B cell (primary cell): ENCODE results near the gene MYL5. TPM values are rescaled to one million over a fixed set of nuclear protein-coding genes. Genes with fewer than 3 reads are reported as not detected.
A peak's percentile ranks its signal among the peaks of the same experiment; 100 is the strongest.

Experiments
- ATAC-seq: fragments of 200-7000 bp; cut with Tn5 transposase; one replicate; pipeline ENCODE4 v1.10.0; 2021; ENCODE audit warnings: low read depth, mild to moderate bottlenecking, moderate number of reproducible peaks, moderate library complexity
- CTCF ChIA-PET: fragments of 350-600 bp; sonication (Branson Sonifier 250); formaldehyde crosslinking; loops from one replicate; lab custom pipeline; 2021; ENCODE audit warnings: antibody characterized with exemption, inconsistent platforms; lab: Charles Lee
- POLR2A ChIA-PET: fragments of 350-600 bp; sonication (Branson Sonifier 250); formaldehyde crosslinking; loops from one replicate; lab custom pipeline; 2021; ENCODE audit warnings: antibody characterized with exemption; lab: Charles Lee
- DNase-seq: peaks from one replicate; pipeline ENCODE4 v3.0.0; 2013
- H2AFZ ChIP-seq: 2 replicates; pipeline ENCODE4 v1.6.1; 2012; ENCODE audit warnings: mild to moderate bottlenecking, low read depth, low read length; ENCODE audit not compliant: insufficient read depth, poor library complexity, severe bottlenecking
- H3K27ac ChIP-seq, 2 donors: 1 replicate in 1 of 2; 2 replicates in 1 of 2; pipeline ENCODE4 v1.5.1; 2012 to 2013; ENCODE audit warnings: low read length in 2 of 2, mild to moderate bottlenecking in 2 of 2, moderate library complexity in 1 of 2
- H3K27me3 ChIP-seq, 4 experiments: fragments of 200-600 bp in 1 of 4; sonication (generic) in 1 of 4; replicated peaks in 1 of 4; 1 replicate in 2 of 4; 2 replicates in 2 of 4; pipeline versions ENCODE4 v1.6.1 to v1.7.0; 2013 to 2016; ENCODE audit warnings: low read length in 3 of 4, mild to moderate bottlenecking in 2 of 4, mixed read lengths in 1 of 4, moderate library complexity in 1 of 4; ENCODE audit not compliant: insufficient read depth in 4 of 4, control insufficient read depth in 3 of 4; ENCODE audit errors: control extremely low read depth in 1 of 4
- H3K36me3 ChIP-seq, 2 experiments: replicated peaks in 1 of 2; 1 replicate in 1 of 2; 2 replicates in 1 of 2; pipeline versions ENCODE4 v1.6.1 to v1.7.1; 2013; ENCODE audit warnings: low read length in 1 of 2; ENCODE audit not compliant: insufficient read depth in 2 of 2, control insufficient read depth in 1 of 2; ENCODE audit errors: control extremely low read depth in 1 of 2, extremely low read depth in 1 of 2
- H3K4me1 ChIP-seq, 2 donors: fragments of 200-600 bp in 1 of 2; sonication (generic) in 1 of 2; 1 replicate in 1 of 2; 2 replicates in 1 of 2; pipeline versions ENCODE4 v1.5.1 to v1.6.1; 2013 to 2017; ENCODE audit warnings: low read length in 2 of 2; ENCODE audit not compliant: control insufficient read depth in 2 of 2, insufficient read depth in 2 of 2
- H3K4me2 ChIP-seq: replicated peaks from 2 replicates; pipeline ENCODE3; 2012; ENCODE audit warnings: mild to moderate bottlenecking, low read depth, low read length; ENCODE audit not compliant: poor library complexity, severe bottlenecking
- H3K4me3 ChIP-seq, 5 experiments: fragments of 200-600 bp in 1 of 5; sonication (generic) in 1 of 5; 1 replicate in 3 of 5; 2 replicates in 2 of 5; pipeline versions ENCODE4 v1.5.1 to v1.7.0; 2011 to 2016; ENCODE audit warnings: low read length in 4 of 5, mild to moderate bottlenecking in 4 of 5, low read depth in 2 of 5, control low read depth in 1 of 5, moderate library complexity in 1 of 5; ENCODE audit not compliant: insufficient read depth in 1 of 5; ENCODE audit errors: control extremely low read depth in 1 of 5, extremely low read depth in 1 of 5
- H3K79me2 ChIP-seq: fragments of 200-600 bp; sonication (generic); one replicate; pipeline ENCODE4 v1.6.0; 2016; ENCODE audit warnings: low read length; ENCODE audit not compliant: control insufficient read depth, insufficient read depth
- H3K9ac ChIP-seq: fragments of 200-600 bp; sonication (generic); 2 replicates; pipeline ENCODE4 v1.6.1; 2017; ENCODE audit warnings: mild to moderate bottlenecking, low read length, moderate library complexity
- H3K9me3 ChIP-seq, 3 donors: one replicate each; pipeline versions ENCODE4 v1.6.1 to v1.7.1; 2013; ENCODE audit warnings: low read length in 2 of 3; ENCODE audit not compliant: control insufficient read depth in 2 of 3, insufficient read depth in 1 of 3; ENCODE audit errors: control extremely low read depth in 1 of 3
- H4K20me1 ChIP-seq: 2 replicates; pipeline ENCODE4 v1.6.0; 2012; ENCODE audit warnings: mild to moderate bottlenecking, low read length; ENCODE audit not compliant: insufficient read depth, control insufficient read depth, poor library complexity, severe bottlenecking
- H3K27ac Mint-ChIP-seq: one replicate; pipeline ENCODE4 v1.8.0; 2021; ENCODE audit warnings: mixed read lengths
- H3K27me3 Mint-ChIP-seq: one replicate; pipeline ENCODE4 v1.8.0; 2021; ENCODE audit warnings: mixed read lengths
- H3K4me1 Mint-ChIP-seq: one replicate; pipeline ENCODE4 v1.8.0; 2021; ENCODE audit warnings: mixed read lengths
- H3K4me3 Mint-ChIP-seq: one replicate; pipeline ENCODE4 v1.8.0; 2021; ENCODE audit warnings: mixed read lengths
- H3K9me3 Mint-ChIP-seq: one replicate; pipeline ENCODE4 v1.8.0; 2022; ENCODE audit warnings: mixed read lengths; ENCODE audit not compliant: insufficient read depth
- EZH2 ChIP-seq: IDR thresholded peaks from 2 replicates; pipeline ENCODE4 v1.6.1; 2012; ENCODE audit warnings: borderline replicate concordance, low read depth, mild to moderate bottlenecking, moderate library complexity, low read length; ENCODE audit not compliant: insufficient read depth, poor library complexity, severe bottlenecking
- WGBS: methylation state at CpG from one replicate; pipeline ENCODE4 v1.1.5; 2013; ENCODE audit warnings: missing lambda C conversion rate; ENCODE audit not compliant: insufficient coverage; 5-methylcytosine and 5-hydroxymethylcytosine counted together
- intact Hi-C: fragments of 100-400 bp; cut with micrococcal nuclease; formaldehyde crosslinking; loops from one replicate; pipeline ENCODE4 v1.10.0; 2022
- polyA plus RNA-seq: library from polyadenylated mRNA; depleted of rRNA; stranded (reverse); fragments of >200 nt; gene quantifications from 2 replicates; pipeline ENCODE4 v1.2.3, GENCODE V29; 2012
- total RNA-seq, 2 donors: library from RNA; stranded (reverse); fragments of 120-200 nt in 1 of 2; gene quantifications; 1 replicate in 1 of 2; 2 replicates in 1 of 2; pipeline versions ENCODE4 v1.2.3 to v1.2.4, GENCODE V29; 2013 to 2022
- TF ChIP-seq, protein P1 (sequence below): fragments of 200-600 bp; IDR thresholded peaks from one replicate; pipeline ENCODE4 v1.8.0; 2022; ENCODE audit warnings: antibody characterized with exemption, mild to moderate bottlenecking

Gene MYL5
- total and polyA plus RNA-seq, 2 donors (not counting 1 experiment from before 2014, with no cell fraction given) = 16.9 to 38.3 TPM

DNA sequence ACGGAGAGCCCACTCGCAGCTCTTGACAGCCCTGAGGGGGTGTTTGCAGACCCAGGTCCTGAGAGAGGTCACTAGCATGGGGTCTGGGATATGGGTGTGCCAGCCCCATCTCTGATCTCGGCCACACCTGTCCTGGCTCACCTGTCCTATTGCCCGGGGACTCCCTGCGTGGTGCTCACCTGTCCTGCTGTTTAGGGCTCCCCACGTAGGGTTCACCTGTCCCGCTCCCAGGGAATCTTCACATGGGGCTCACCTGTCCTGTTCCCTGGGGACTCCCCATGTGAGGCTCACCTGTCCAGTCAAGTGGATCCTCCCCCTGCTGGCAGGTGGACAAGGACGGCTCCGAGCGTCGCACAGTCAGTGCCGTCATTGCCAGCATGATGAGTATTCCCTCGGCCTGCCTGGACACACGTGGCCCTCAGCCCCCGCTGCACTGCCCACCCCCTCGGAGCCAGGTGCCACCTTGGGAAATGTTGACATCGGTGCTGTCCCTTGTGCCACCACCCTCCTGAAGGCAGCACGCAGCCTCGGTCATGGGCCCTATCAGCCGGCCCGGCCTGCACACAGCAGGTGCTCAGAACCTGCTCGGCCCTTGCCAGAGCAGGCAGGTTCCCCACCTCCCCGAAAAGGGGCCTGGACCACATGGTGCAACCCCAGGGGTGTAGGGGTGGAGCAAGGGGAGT, 8.3 kb downstream of the MYL5 start:
- H3K4me1 Mint-ChIP-seq = peaks cover 19% of the 10 kb centered on the region
- DNase-seq (no peak), ATAC-seq (no peak)
- POLR2A ChIA-PET = no interaction called here
- H3K27me3 Mint-ChIP-seq = peaks cover 10% of the 10 kb centered on the region
- no peak for TF ChIP-seq EZH2
- TF ChIP-seq, protein P1, sequence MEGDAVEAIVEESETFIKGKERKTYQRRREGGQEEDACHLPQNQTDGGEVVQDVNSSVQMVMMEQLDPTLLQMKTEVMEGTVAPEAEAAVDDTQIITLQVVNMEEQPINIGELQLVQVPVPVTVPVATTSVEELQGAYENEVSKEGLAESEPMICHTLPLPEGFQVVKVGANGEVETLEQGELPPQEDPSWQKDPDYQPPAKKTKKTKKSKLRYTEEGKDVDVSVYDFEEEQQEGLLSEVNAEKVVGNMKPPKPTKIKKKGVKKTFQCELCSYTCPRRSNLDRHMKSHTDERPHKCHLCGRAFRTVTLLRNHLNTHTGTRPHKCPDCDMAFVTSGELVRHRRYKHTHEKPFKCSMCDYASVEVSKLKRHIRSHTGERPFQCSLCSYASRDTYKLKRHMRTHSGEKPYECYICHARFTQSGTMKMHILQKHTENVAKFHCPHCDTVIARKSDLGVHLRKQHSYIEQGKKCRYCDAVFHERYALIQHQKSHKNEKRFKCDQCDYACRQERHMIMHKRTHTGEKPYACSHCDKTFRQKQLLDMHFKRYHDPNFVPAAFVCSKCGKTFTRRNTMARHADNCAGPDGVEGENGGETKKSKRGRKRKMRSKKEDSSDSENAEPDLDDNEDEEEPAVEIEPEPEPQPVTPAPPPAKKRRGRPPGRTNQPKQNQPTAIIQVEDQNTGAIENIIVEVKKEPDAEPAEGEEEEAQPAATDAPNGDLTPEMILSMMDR = no peak
- 90% methylated on average over 22 of the region's 23 CpGs for WGBS
- Histone ChIP-seq H3K9ac (no peak overlapping the region), H3K27me3 (peaks cover 0 to 8% (median 1%) of the 10 kb centered on the region in 4 experiments), H3K4me2 (no peak overlapping the region), H3K4me1 (peaks cover 12 to 20% of the 10 kb centered on the region in 2 donors), H3K36me3 (no peaks in the 10 kb centered on the region), H3K27ac (no peak overlapping the region), H4K20me1 (no peaks in the 10 kb centered on the region), H3K9me3 (peaks cover 0 to 10% (median 0%) of the 10 kb centered on the region in 3 donors), H2AFZ (no peak overlapping the region), H3K4me3 (no peak overlapping the region), H3K79me2 (no peaks in the 10 kb centered on the region)
- CTCF ChIA-PET = no interaction called here
- intact Hi-C loops = no loop called here
- peak overlapping the region; percentile 10 for H3K27ac Mint-ChIP-seq
- H3K4me3 Mint-ChIP-seq = peak overlapping the region; percentile 19
- H3K9me3 Mint-ChIP-seq = no peaks in the 10 kb centered on the region

DNA sequence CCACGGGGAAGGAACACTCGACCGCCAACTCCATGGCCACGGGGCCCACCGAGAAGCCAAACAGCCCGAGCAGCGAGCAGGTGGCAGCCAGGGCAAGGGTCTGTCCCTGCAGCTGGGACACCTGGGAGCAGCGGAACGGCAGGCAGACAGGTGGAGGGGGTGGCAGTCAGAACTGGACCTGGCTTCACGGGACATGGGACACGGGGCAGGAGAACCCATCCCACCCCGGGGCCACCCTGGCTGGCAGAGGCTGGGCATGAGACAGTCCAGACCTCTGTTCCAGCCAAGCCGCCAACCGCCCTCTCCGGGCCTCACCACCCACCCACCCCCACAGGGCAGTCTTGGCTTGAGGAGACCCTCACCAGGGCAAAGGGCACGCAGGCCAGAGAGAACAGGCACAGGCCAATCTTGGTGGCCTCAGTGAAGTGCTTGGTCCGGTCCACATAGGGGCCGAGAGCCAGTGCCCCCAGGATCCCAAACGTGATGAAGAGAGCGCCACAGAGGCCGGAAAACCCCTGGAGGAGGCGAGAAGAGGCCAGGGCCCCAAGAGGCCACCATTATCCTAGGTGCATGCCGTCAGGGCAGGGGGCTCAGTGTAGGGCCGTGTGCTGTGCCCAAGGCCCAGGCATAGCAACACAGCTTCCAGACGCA, 9.0 kb downstream of the MYL5 start:
- ChIA-PET CTCF (interaction anchor here (1.8 to 1.9 kb wide), 2 partner anchors 16 to 58 kb away, joined by 5 to 13 read pairs; no protein-coding TSS in a partner anchor), POLR2A (no interaction called here)
- Histone ChIP-seq H3K27me3 (peaks cover 0 to 15% (median 1%) of the 10 kb centered on the region in 4 experiments), H2AFZ (no peak overlapping the region), H3K27ac (no peak overlapping the region), H3K4me3 (no peak overlapping the region), H4K20me1 (no peaks in the 10 kb centered on the region), H3K4me1 (peaks cover 14 to 22% of the 10 kb centered on the region in 2 donors), H3K36me3 (no peaks in the 10 kb centered on the region), H3K9me3 (peaks cover 0 to 10% (median 0%) of the 10 kb centered on the region in 3 donors), H3K9ac (no peak overlapping the region), H3K79me2 (no peaks in the 10 kb centered on the region), H3K4me2 (no peak overlapping the region)
- no peak overlapping the region for H3K4me3 Mint-ChIP-seq
- peaks cover 20% of the 10 kb centered on the region for H3K4me1 Mint-ChIP-seq
- 74% methylated on average over 20 of the region's 25 CpGs for WGBS
- DNase-seq = no peak
- ATAC-seq = no peak
- TF ChIP-seq, protein P1 = no peak
- TF ChIP-seq EZH2 = no peak
- peaks cover 13% of the 10 kb centered on the region for H3K27me3 Mint-ChIP-seq
- peak overlapping the region; percentile 10 for H3K27ac Mint-ChIP-seq
- intact Hi-C loops = no loop called here
- H3K9me3 Mint-ChIP-seq = no peaks in the 10 kb centered on the region
